ENCODE data around the gene HMX1.

The HMX1 gene

GRCh38 chr4:8854931-8855330 lies 16.7 kb downstream of the HMX1 start:
- peak; percentile 11 for DNase-seq

DNA sequence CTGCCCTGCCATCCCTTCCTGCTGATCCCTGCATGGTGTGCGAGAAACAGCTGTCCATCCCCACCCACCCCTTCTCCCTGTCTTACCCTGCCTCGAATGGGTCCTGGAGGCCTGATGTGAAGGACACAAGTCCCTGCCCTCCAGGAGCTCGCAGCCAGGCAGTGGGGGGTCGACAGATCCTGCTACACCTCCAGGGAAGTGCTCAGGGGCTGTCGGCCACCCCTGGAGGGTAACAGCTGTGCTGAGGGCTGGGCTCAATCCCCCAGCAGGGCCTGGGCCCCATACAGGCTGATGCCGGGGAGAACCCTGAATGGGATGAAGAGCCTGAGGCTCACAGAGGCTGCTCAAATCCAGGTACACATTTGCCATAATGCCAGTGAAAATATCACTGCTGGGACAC lies 17.6 kb downstream of the HMX1 start:
- no peak for DNase-seq

GRCh38 chr4:8853249-8853648 lies 18.4 kb downstream of the HMX1 start:
- DNase-seq: no peak

- DNase-seq: no peak
Measured at GRCh38 chr4:8852118-8852704, 19.4 kb downstream of the HMX1 start.

DNA sequence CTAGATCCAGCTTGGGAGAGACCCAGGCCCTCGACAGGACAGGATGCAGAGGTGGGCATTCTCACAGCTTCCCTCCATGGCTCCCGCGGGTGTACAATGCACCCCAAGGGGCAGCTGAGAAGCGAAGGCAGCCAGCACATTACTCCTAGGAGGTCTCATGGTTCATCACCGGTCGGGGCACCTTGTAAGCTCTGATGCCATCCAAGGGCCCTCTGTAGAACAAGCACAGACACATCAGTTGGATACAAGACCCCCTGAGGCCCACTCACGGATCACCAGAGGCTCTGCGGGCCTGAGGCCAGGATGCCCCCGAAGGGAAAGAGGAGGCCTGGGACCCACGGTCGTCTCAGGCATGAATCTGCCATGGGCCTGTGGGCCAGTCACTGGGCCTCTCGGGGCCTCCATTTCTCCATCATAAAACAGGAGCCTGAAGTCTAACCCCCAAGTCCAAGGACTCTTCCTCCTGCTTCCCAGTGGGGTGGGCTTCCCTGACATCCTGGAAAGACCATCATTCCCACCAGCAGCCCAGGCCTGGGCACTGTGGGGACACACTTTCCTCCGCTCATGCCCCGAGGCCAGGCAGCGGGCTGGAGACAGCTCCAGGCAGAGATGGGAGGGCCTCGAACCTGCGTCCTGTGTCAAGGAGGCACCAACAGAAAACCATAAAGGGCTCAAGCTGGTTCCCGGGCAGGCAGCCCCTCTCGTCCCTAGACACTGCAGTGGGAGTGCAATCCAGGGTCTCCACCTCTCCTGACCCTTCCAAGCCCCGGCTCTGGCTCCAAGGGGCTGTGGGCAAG lies 20.1 kb downstream of the HMX1 start:
- DNase-seq: no peak

DNA sequence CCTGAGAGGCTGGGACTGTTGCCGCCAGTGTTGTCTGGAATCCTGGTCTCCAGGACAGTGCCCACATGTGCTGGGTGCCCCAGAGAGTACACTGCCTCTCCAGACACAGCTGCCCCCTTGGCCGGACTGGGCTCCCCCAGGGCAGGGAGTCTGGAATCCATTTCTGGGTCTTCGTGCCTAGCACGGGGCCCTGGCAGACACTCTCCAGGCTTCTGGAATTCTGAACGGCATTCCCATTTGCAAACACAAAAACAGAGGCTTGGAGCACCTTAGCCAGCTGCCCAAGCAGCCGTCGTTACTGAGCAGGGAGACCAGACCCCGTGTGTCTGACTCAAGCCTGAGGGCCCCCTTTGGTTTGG lies 20.8 kb downstream of the HMX1 start:
- DNase-seq: no peak

- no peak for DNase-seq
Measured at GRCh38 chr4:8850074-8850829, 21.4 kb downstream of the HMX1 start.

- no peak for DNase-seq
Measured at GRCh38 chr4:8849266-8850073, 22.2 kb downstream of the HMX1 start.

DNA sequence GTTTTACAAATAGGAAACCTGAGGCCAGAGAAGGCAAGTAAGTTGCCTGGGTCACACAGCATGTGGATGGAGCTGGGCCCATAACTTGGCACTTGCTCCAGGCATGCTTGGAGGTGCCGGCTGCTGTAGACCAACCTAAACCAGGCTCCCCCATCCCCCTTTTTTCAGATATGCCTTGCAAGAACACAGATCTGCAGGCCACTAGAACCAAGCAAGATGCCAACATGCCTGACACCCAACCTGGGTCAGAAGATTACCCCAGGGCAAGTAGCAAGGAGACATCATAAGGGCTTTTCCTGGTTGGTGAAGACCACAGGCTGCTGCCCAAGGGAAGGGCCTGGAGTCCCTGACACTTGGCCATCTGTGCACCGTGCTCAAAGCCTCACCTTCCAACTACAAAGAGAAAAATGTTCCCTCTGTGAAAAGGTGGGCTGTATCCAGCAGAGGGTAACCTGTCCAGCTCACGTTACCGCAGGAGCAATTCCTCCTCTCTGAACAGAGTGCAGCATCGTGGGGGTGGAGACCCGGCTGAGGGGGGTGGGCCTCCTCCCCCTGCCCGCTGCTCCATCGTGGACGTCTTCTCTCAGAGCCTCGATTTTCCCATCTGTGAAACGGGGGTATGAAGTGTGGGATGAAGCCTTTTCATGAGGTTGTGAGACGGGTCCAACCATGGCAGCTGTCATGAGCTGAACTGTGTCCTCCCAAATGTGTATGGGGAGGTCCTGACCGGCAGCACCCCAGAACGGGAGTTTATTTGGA lies 23.0 kb downstream of the HMX1 start:
- no peak for DNase-seq

- no peak for DNase-seq
Measured at GRCh38 chr4:8847764-8848163, 23.9 kb downstream of the HMX1 start.

DNA sequence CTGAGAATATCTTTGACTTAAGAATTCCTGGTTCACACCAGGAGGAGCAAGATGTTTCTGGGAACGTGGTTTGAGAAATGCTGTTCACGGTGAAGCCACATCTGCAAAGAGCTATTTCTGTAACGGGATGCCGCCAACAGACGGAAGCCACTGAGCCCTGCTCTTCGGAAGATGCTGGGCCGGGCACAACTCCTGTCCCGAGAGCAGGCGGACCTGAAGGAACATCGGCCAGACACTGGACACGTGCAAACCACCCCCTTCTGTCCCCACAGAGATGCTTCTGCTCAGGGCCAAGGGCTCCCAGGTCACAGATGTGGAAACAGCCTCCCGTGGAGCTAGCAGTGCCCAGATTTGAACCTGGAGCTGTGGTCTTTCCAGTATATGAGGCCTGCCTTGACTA lies 24.3 kb downstream of the HMX1 start:
- no peak for DNase-seq

GRCh38 chr4:8846826-8847225 lies 24.8 kb downstream of the HMX1 start:
- no peak for DNase-seq

- no peak for DNase-seq
Measured at GRCh38 chr4:8846046-8846720, 25.5 kb downstream of the HMX1 start.

DNA sequence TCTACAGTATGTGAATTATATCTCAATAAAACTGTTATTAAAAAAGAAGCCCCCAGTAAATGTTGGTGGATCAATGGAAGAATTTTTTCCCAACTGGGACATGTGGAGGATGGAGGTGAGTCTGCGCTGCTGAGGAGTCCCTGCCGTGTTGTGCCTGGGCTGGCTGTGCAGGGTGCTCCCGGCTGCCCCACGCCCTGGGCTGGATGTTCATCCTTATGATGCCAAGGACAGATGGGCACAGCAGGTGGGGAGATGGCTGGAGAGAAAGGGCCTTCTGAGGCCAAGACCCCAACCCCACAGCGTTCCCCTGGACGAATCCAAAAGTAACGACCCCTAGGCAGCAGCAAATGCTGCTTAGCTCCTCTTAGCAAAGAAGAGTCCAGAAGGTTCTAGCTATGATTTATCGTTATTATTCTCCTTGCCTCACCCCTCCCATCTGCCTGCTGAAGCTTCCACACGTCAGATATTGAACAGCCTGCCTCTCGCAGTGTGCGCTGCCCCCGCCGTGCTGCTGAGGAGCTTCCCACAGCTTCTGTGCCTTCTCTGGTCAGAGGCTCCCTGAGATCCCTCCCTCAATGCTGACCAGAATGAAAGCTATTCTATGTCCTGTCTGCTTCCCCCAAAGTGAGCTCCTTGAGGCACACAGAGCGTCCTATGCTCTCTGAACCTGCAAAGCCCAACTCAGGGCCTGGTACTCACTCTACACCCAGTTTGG lies 26.5 kb downstream of the HMX1 start:
- DNase-seq: no peak

- no peak for DNase-seq
Measured at GRCh38 chr4:8843597-8843996, 28.0 kb downstream of the HMX1 start.

DNA sequence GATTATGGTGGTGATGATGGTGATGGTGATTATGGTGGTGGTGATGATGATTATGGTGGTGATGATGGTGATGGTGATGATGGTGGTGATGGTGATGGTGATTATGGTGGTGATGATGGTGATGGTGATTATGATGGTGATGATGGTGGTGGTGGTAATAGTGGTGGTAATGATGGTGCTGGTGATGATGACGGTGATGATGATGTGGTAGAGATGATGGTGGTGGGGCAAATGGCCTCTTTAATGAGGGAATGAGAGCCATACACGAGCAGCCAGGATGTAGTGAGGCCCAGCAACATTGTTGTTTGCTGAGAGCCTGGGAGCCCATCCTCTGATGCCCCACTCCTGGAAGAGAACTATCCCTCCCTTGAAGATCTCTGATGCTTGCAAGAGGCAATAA lies 29.0 kb downstream of the HMX1 start:
- DNase-seq: no peak

DNA sequence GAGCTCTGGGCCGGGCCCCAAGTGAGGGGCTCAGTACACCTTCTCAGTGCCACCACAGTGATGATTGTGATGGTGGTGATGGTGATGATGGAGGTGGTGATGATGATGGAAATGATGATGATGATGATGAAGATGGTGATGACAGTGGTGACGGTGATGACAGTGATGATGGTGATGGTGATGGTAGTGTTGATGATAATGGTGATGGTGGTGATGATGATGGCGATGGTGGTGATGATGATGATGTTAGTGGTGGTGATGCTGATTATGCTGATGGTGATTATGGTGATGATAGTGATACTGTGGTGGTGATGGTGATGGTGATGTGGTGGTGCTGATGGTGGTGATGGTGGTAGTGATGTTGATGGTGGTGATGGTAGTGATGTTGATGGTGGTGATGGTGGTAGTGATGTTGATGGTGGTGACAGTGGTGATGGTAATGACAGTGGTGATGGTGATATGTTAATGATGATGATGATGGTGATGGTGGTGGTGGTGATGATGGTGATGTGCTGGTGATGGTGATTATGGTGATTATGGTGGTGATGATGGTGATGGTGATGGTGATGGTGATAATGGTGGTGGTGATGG lies 29.9 kb downstream of the HMX1 start:
- no peak for DNase-seq

DNA sequence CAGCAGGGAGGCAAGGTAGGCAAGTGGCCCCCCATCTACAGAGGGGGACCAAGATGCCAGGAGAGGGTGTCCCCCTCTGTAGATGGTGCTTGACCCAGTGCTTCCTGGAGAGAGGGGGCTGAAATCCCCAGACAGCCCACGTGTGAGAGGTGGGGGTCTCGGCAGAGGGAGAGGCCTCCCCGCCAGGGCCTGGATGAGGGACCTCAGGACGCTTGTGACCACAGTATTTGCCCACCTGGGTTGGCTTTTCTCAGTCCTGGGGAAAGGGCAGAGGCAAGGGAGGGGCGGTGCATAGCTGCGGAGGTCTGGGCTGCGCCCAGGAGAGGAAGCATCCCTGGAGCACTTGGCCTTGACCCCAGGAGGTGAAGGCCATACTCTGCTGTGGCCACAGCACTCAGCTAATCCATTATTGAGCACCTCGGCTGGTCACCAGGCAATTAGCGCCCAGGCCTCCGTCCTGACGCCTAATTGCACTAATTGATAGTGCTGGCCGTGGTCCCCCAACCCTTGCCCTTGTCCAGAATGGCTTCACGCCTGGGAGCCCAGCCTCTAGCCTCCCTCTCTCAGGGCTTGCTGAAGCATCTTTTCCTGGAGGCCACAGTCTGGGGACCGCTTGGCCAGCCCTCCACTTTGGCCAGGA lies 30.7 kb downstream of the HMX1 start:
- no peak for DNase-seq

DNA sequence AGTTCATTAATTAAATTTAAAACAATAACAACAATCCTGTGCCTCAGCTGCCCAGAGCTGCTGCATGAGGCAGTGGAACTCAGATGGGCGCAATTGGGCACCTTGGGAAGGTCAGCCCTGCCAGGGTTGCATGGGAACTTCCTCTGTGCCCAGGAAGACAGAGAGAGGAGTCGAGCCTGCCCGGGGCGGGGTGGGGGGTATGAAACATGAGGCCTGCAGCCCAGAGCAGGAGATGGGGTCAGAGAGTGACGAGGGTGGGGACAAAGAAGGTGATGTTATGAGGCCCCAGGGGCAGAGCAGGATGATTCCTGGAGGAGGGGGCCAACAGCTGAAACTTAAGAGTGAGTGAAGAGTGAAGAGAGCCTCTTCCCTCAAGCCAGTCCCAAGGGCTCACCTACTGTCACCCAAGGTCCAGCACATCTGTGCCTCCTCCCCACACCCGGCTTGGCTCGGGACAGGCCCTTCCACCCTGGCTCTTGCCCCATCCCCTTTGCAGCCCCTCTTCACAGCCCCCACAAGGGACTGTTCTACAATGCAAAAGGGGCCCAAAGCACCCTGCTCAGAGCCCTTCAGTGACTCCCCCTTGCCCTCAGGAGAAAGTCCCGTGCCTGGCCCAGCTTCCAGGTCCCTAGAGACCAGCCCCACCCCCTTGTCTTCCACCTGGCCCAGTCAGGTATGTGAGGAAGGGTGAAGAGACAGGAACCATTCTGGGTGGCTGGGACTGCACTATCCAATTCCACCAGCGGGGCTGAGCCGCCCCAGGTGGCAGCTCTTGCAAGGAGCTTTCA lies 31.4 kb downstream of the HMX1 start:
- no peak for DNase-seq
